HG03520 (cell line): ENCODE results near the gene PEPD.

Experiments
- ATAC-seq: cut with Tn5 transposase; IDR thresholded peaks from one replicate; pipeline ENCODE4 v1.9.1; 2021; ENCODE audit warnings: mild to moderate bottlenecking, moderate library complexity; ENCODE audit not compliant: unreplicated experiment

The PEPD gene

DNA sequence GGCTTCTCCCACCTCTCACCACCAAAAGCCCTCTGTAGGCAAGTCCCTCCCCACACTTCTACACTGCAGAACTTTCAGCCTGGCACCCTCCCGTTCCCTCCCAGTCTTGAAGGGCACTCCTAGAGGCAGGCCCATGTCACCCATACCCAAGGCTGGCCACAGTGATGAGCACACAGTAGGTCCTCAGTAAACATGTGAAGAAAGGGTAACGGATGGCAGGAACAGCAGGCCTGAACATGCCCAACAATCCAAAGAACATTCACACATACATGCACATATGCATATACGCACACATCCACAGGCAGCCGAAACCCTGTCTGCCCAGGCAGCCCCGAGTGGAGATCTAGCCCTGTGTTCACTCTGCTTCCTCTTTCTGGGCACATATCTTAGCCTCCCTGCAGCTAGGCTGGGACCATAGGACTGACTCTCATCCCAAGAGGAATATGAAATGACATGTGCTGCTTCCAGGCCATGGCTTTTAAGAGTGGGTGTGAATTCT is 92.9 kb downstream of the PEPD start:
- no peak for ATAC-seq

DNA sequence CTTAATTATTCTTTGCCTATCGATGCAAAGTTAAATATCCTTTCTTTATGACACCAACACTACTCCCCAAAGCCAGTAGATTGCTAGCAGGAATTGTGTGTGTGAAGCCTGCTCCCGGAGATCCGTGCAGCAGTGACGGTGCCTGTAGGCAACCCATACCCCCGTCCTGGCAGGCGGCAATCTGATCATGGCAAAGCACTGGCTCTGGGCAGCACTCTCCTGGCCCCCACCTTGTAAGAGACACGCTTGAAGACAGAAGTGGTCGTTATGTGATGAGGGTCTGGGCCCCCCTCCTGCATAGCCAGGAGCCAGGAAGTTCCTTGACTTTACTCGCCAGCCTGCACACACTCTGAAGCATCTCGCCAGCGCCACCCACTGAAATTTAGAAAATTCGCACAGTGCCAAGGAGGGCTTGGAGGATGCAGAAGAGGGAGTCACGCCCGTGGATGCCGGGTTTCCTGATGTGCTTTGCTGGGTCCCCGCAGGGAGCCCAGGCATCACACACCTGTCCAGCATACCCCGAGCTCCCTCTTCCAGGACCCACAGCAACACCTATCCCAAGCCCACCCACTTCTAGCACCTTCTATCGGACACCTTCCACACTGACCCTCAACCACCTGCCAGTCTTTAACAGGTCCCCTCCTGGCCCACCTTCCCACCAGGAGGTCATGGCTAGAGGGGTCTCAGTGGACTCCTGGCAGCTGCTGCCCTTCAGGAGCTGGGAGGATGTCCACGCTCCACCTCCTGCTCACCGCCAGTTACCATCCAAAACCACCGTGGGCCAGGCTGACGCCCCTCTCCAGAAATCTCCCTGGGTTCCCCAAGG is 93.6 kb downstream of the PEPD start:
- no peak for ATAC-seq

DNA sequence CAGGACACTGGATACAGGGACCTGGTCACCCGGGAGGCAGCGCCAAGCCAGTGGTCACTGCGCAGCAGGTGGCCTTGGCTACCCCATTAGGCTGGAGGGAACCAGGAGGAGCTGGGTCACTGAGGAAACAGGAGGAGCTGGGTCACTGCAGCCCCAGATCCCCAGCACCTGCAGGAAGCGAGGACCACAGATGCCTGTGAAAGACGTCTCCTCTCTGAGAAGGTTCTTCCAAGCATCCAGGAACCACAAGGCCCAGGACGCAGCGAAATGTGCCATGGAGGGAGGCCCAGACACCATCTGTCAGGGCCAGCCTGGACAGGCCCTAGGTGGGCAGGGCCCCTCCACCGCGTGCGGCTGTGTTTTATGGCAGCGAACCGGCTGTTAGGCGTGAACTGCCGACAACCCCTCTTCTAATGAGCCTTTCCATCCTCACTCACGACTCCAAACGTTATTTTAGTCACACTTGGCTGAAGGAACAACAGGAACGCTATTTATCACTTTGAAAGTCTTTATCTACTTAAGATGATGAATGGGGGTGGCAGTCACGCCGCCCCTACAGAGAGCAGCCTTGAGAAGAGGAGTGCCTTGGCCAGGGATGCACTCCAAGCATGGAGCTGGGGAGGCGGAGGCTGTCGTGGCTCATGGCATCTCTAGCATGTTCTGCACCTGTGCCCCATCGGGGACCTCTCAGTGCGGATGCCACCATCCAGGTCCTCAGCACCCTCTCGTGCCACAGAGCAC is 94.8 kb downstream of the PEPD start:
- no peak for ATAC-seq

DNA sequence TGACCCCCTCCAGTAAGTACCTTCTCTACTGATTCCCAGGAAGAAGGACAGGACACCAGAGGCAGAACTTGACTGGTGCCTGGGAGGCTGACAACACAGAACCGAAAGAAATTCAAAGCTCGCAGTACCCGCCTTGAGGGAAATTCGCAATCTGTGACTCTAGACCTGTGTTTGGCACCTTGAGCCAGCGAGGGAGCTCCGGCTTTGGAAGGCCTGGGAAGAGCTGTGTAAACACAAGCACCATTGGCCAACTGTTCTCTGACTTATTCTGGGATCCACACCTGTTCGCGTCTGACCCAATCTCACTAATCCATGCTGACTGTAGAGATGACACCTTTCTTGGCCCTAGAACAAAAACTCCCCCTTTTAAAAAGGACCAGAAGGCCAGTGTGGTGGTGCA is 97.4 kb downstream of the PEPD start:
- ATAC-seq = no peak

DNA sequence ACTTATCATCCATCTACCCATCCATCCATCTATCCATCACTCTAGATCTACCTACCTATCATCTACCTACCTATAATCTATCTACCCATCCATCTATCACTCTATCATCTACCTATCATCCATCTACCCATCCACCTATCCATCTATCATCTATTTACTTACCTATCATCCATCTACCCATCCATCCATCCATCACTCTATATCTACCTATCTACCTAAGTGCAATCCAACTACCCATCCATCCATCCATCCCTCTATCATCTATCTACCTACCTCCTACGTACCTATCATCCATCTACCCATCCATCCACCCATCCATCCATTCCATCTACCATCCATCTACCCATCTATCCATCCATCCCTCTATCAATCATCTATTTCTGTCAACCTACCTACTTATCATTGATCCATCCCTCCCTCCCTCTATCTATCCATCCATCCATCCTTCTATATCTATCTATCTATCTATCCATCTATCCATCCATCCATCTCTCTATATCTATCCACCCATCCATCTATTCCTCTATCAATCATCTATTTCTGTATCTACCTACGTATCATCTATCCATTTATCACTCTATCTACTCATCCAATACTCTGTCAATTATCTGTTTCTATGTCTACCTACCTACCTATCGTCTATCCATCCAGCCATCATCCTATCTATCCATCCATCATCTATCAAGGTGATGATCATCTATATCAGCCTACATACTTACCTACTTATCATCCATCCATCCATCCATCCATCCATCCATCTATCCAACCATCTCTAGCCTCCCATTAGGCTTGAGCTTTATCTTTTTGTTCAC is 99.0 kb downstream of the PEPD start:
- no peak for ATAC-seq

DNA sequence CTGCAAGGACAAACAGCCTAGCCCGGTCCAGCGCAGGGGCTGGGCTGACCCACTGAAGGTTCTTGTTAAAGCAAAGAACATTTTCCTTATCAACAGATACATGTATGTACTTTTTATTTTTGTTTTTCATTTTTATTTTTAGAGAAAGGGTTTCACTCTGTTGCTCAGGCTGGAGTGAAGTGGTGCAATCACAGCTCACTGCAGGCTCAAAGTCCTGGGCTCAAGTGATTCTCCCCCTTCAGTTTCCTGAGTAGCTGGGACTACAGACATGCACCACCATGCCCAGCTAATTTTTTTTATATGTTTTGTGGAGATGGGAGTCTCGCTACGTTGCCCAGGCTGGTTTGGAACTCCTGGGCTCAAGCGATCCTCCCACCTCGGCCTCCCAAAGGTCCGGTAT is 100.2 kb downstream of the PEPD start:
- no peak for ATAC-seq

DNA sequence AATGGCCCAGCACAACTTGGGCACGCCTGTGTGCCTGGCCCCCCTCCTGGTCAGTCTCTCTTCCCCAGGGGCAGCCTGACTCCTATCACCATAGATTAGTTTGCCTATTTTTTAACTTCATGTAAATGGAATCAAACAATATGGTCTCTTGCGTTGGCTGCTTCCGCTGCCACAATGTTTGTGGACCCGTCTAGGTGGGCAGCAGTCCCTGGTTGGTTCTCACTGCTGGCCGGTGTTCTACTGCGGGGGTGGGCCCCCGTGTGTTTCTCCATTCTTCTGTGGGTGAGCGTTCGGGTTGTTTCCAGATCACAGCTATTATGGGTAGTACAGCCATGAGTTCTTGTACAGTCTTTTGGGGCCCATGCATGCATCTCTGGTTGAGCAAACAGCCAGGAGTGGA is 100.8 kb downstream of the PEPD start:
- no peak for ATAC-seq

DNA sequence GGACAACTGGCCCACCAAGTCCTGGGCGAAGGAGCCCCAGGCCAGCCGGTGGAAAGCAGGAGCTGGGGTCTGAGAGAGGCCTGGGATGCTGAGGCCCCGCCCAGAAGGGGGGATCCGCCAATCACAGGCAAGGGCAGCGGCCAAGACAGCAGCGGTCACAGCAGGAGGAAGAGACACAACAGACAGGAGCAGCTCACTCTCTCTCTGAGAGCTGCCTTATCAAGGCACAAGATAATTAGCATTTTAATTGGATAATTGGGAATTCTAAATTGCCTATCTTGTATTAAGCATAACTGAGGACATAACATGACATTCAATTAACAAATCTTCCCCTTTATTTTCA is 101.8 kb downstream of the PEPD start:
- no peak for ATAC-seq

DNA sequence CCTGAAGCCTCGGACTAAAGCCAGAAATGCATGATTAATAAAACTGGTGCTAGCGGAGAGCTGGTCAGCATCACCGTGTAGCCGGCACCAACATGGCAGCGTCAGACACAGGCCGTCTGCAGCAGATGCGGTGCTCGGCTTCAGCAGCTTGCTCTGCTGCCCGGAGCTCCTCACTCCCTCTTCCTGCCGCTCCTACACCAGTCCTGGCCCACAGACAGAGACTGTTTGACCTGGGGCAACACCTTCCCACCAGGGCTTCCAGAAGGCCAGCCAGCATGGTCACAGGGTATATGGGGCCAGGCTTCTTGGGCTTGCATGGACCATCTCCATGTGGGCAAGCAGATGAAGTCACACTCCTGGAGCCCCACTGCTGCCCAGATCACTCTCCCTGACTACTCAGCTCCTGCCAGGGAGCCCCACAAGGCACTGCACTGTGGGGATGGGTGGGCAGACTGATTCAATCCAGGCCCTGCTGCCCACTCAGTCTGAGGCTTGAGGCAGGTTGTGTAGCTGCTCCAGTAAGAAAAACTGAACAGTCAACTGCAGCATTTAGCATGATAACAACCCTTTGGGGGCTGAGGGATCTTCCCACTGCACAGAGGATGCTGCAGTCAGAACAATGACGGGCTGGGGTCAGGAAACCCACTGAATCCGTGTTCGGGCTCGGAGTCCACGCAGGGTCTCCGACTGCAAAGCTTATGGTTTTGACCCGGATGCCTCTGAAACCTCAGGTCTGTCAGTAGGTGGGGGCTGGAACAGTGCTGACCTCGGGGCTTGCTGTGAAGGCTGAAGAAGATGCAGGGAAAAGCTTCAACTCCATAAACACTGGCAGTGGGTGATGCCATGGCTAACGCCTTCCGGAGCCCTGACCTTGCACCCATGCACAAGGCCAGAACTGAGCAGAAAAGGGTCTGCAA is 102.5 kb downstream of the PEPD start:
- ATAC-seq = no peak

DNA sequence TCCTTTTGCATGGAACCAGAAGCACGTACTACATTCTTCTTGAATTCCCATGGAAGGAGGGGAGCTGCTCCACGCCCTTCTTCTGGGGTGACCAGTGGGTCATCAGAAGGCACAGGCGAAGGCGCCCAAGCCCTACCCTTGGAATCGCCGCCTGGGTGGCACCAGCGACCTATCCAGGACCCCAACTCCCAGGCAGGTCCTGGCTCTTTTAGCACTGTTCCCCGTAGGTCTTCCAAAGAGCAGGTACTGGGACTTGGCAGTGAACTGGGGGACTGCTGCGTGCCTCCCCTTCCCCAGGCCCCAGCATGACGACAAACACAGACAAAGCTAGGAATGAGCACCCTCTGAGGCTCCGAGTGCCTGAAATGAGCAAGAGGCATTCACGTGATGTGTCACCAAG is 103.1 kb downstream of the PEPD start:
- ATAC-seq = no peak

DNA sequence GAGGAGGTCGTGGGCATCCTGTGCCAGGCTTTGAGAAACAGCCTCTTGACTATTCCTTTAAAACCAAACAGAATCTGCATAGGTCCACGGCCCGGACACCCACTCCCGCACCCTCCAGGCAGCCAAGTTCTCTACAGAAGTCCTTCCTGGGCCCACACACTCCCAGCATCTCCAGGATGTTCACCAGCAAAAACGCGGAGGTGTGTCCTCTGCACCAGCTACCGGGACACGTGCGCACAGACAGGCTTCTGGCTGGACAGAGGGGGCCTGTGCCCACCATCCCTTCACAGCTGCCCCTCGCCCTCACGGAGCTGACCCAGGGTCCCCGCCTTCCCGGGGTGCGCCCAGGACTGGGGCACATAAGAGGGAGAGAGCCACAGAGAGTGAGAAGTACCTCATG is 103.8 kb downstream of the PEPD start:
- ATAC-seq = no peak

DNA sequence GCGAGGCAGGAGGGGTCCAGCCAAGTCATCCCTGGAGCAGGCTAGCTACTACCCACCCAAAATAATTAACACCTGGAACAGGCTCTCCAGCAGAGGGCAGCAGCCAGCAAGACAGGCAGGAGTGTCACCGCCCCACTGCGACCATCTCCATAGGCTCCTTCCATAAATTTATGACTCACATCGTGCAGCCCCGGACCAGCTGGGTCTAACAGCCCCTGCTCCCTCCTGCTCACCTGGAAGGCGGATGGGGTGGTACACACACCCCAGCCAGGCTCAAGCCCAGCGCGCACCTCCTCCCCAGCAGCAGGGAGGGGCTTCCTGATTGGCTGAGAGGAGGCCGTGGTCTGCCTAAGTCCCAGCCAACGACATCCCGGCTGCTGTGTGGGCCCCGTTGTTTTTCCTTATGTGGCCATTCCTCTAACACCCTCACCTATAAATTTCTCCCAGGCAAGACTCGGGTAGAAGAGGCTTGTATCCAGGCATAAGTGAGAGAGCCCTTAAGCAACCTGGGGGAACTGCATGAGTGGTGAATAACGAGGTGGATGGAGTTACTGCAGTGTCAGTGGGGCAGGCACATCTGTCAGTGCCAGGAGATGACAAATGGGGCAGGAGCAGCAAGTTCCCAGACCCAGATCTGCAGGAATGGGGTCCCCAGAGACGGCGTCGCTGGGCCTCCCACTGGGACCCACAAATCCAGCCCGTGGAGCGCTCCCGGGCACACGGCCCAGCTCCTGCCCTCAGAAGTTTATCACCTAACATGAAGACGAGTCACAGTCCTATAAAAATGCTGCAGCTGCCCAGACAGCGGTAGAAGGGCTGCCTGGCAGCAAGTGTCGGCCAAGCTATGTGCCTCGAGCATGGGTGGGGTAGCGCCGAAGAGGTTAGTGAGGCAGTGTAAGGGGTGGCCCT is 105.0 kb downstream of the PEPD start:
- no peak for ATAC-seq

DNA sequence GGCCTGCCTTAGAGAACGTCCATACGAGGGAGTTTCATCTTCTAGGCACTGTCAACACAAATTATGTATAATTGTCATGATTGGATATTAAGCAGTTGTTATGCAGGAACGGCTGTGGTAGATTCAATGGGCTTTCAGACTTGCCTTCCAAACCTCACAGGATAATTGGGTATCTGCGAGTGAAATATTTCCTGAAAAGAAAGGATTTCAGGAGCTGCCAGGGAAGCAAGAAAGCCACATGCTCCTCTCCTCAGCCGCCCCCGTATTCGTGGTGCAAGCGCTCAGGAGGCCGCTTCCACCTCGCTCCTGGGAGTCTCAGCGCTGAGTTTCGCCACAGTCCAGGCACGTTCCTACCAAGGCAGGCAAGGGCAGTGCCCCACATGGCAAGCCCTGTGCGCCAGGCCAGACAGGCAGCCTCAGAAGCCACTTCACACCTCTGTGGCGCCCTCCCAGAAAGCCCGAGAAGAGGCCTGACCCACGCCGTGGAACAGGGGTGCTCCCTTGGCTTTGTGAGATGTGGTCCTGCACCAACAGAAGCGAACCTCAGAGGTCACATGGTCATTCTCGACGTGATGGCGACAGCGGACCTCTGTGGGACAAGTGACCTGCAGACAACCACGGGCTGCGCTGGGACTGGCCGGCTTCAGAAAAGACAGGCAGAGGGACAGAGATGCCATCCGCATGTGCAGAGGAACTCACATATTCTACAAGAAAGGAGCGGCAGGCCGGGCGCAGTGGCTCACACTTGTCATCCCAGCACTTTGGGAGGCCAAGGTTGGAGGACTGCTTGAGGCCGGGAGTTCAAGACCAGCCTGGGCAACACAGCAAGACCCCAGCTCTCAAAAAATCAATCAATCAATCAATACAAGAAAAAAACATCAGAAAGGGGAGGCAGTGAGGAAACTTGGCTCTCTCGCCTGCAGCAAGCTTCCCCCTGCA is 106.7 kb downstream of the PEPD start:
- ATAC-seq = no peak

DNA sequence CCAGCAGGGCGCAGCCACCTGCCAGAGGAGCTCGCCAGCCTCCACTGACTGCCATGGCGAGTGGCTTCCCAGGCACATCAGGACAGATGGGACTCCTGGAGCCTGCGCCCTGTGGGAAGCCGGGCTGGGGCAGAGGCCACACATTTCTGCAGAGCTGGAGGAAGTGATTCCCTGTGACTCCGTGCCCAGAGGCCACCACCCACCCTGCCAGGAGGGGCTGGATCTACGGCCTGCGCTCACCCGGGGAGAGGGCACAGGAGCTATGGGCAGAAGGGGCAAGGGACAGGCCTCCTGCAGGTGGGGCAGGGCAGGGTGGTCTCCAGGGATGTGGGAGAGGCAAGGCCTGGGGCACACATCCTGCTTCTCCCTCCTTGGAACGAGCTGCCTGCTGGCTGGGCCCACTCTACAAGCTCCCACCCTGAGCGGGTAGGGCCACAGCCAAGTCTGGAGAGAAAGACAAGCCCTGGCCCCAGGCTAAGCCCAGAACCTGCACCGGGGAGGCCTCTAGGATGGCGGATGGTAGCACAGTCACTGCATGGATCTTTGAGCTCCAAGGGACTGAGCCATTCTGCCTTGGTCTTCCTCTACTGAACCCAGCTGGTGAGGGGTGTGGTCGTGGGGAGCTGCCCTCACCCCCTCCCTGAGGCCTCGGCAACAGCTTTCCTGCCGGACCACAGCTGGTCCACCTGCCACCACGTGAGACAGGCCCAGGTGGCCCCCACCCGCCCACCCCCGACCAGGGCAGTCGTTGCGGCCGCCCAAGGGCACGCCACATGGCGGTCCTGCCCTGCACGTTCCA is 107.5 kb downstream of the PEPD start:
- ATAC-seq = no peak

DNA sequence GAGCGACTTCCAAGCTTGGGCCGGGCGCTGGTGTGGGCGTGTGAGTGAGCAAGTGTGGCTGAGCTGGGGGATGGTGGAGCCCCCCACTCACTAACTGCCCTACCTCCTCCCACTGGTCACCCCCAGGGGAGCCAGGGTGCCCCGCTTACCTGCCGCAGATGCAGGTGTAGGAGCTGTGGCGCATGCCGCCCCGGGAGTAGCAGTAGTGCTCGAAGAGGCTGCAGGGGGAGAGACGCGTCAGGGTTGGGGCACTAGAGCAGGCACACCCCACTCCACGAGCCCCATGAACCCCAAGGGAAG is 108.2 kb downstream of the PEPD start:
- ATAC-seq = no peak

DNA sequence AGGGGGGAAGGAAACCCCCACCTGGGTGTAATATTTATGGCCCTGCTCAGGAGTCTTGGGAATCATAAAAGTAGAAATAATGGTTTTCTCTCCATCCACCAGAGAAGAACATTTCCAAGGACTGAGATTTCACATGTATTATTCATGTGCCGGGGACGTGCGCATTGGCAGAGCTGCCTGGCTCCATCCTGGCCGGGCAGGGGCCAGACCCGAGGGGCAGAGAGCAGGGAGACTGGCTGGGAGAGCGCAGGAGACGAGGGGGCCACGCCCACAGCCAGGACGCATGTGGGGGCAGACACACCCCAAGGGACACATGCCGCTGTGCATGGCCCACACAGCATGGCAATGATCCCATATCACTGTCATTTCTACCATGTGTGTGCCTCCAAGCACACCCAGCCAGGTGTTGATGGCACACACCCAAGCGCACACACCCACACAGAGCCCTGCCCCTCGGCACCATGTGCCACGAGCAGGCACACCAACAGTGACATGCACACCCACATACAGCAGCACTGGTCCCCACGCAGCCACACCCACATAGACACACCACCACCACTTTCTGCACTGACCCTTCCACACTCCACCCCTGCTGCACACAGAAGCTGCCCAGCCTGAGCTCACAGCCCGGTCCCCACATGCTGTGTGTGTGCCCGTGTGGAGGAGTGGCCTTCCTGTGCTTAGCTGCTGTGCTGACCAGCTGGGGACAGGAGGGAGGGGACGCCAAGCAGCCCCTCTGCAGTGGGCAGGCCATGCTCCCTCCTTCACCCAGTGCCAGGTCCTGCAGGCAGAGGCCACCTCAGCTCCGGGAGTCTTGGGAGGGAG is 108.8 kb downstream of the PEPD start:
- ATAC-seq = no peak

DNA sequence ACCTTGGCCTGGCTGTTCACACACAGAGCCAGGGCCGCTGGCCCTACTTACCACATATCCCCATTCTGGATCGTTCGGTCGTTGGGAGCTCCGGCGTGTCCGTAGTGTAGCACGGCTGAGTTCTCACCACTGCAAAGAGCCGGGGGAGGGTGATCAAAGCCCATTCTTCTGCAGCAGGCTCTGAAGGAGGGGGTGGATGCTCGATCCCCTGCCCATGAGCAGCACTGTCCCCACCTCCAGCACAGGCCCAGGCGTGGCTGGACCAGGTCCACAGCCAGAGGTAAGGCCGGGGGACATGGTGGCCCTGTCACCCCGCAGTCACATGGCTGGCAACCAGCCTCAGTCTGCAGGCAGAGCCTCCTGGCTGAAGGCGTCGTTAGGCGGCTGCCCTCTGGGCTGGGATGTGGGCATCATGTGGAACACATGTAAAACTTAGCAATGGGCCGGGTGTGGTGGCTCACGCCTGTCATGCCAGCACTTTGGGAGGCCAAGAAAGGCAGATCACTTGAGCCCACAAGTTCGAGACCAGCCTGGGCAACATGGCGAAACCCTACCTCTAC is 109.9 kb downstream of the PEPD start:
- ATAC-seq = no peak
